Ishikawa (cell line): ENCODE data around the gene SPATA31C1.

ENCODE experiments used
- CEBPB ChIP-seq: IDR thresholded peaks from 2 replicates; pipeline ENCODE4 v1.6.1; 2012
- CREB1 ChIP-seq: IDR thresholded peaks from 2 replicates; pipeline ENCODE4 v1.6.1; 2012; ENCODE audit warnings: low read depth
- EGR1 ChIP-seq: IDR thresholded peaks from 2 replicates; pipeline ENCODE4 v1.6.1; 2012
- EP300 ChIP-seq: IDR thresholded peaks from 2 replicates; pipeline ENCODE4 v1.6.1; 2012; ENCODE audit warnings: borderline replicate concordance
- RAD21 ChIP-seq: IDR thresholded peaks from 2 replicates; pipeline ENCODE4 v1.6.1; 2012; ENCODE audit warnings: low read depth
- REST ChIP-seq: IDR thresholded peaks from 2 replicates; pipeline ENCODE4 v1.6.1; 2012; ENCODE audit warnings: low read depth, mild to moderate bottlenecking
- TAF1 ChIP-seq: IDR thresholded peaks from 2 replicates; pipeline ENCODE4 v1.6.1; 2012; ENCODE audit warnings: low read depth, mild to moderate bottlenecking
- TCF12 ChIP-seq: IDR thresholded peaks from 2 replicates; pipeline ENCODE4 v1.6.1; 2012; ENCODE audit warnings: low read depth
- TEAD4 ChIP-seq: IDR thresholded peaks from 2 replicates; pipeline ENCODE4 v1.6.1; 2012
- USF1 ChIP-seq: IDR thresholded peaks from 2 replicates; pipeline ENCODE4 v1.6.1; 2012
- YY1 ChIP-seq: IDR thresholded peaks from 2 replicates; pipeline ENCODE4 v1.6.1; 2012; ENCODE audit warnings: low read depth
- TF ChIP-seq, protein P1 (sequence below): IDR thresholded peaks from 2 replicates; pipeline ENCODE4 v1.6.1; 2012

DNA sequence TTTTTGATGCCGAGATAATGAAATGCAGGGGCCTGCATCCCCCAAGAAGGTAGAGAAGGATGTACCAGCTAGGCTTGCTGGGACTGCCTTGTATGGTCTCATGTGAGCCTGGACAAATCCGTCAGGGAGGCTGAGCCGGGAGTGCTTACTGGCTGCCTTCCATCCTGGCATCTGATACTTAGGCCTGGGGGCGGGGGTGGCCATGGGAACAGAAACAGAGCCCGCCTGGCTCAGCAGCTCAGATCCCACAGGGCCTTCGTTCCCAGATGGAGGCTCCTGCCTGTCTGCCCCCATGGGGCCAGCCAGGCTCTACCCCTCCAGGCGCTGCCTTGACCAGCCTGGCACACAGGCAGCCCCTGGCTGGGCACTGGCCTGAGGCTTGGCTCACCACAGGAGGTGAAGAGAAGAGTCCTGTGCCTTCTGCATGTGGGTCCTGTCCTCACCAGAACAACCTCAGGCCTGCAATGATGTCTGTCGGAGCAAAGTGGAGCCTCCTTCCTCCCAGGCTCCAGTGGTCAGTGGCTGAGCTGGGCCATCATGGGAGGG lies 45.6 kb upstream of the SPATA31C1 start:
- no peak for TF ChIP-seq TAF1
- TF ChIP-seq, protein P1, sequence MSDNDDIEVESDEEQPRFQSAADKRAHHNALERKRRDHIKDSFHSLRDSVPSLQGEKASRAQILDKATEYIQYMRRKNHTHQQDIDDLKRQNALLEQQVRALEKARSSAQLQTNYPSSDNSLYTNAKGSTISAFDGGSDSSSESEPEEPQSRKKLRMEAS = no peak
- TF ChIP-seq EGR1 = no peak
- no peak for TF ChIP-seq REST
- TF ChIP-seq TEAD4 = no peak
- no peak for TF ChIP-seq RAD21
- TF ChIP-seq CEBPB = no peak
- no peak for TF ChIP-seq YY1
- no peak for TF ChIP-seq USF1
- no peak for TF ChIP-seq CREB1
- no peak for TF ChIP-seq TCF12
- no peak for TF ChIP-seq EP300
